GM18502 (cell line): ENCODE data around the gene MTHFD1.

Experiments
- ATAC-seq: cut with Tn5 transposase; IDR thresholded peaks from one replicate; pipeline ENCODE4 v1.9.1; 2021; ENCODE audit warnings: mild to moderate bottlenecking; ENCODE audit not compliant: unreplicated experiment, poor library complexity

Gene MTHFD1

DNA sequence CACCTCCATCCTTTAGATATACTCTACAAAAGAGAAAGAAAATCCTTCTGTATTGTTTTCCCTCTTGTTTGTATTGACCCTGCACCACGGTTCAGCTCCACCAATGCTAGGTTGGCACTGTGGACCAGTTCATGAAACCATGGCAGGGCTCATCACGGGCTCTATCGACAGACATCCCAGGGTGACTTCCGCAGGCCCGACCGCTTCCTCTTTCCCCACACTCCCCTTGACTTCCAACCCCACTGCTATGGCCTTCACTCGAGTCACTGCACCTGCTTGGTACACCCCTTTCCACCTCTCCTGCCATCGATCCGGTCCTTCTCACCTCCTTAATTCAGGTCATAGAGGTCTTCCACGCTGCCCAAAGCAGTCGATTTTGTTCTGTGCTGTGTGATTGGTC is 56.0 kb downstream of the MTHFD1 start:
- ATAC-seq = no peak

DNA sequence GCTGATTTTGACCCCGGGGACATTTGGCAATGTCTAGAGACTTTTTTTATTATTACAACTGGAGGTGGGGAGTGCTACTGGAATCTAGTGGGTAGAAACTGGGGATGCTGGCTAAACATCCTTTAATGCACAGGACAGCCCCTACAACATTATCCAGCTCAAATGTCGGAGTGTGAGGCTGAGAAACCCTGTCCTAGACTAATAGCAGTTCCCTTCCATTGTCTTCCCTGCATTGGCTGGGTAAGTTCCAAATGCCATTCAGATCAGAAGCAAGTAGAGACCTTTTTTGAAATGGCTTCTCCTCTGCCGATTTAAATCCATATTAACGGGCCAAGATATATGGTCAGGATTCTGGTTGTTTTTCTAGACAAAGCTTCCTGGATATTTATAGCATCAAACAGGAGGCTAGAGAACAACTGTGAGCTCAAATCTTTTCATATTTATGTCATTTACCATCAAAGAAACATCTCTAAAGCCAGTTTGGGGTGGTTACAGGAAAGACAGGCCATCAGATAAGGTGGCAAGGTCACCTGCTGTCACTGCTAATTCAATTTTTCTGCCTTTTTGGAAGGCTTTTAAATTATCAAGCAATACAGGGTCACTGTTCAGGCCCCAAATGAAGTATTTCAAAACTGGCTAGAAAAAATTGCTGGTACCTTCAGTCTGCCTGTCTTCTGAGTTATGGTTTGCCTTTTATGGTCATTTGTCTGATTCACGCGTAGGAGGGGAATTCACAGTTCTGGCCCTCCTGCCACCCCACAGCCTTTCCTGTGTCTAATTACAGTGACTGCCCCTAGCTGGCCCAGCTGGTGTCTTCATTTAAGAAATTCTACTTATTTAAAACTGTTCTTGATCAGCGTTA is 57.1 kb downstream of the MTHFD1 start:
- peak; percentile 97 for ATAC-seq

DNA sequence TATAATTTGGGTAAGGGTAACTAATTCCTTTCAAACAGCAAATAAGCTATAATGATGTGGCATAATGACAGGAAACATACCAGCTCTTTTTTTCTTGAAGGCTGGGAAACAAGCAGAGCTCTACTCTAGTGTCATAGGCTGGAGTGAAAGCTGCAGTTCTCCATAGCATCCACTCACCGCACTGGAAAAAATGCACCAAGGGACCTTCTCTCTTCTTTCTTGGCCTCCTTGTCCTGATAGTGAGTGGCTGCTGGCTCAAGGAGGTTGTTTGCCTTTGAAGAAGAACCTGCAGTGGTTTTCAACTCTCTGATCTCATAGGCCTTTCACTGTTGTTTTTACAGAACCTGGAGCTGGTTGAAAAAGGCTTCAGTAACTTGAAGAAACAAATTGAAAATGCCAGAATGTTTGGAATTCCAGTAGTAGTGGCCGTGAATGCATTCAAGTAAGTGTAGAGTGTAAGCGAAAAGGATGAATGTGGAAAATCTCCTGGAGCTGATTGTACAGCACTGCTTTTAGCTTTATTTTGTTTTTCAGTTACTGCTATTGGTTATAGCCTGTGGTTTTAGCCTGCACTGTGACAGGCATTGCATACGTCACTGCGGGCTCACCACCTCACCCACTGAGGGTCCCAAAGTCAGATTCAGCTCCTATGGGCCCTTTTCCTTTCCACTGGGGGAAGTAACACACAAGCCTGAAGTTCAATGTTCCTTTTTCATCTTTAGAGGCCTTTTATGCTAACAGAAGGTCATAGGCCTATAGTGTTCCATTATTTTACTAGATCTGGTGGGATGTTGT is 59.9 kb downstream of the MTHFD1 start:
- ATAC-seq = no peak

DNA sequence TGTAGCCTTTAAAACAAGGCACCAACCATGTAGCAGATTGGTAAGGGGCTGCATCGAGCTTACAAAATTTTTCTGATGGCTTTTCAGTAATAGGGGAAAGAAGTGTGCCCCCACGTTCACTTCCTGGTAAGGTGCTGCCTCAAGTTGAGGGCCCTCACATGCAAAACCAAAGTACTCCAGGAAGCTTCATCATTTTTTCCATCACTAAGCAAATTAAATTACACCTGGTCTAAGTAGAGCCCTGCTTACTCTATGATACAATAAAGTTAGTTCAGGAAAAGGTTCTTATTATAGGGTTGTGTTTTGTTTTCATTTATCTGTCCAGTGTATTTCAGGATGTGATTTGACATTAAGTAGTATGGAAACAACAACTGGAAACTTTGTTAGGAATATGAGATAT is 62.1 kb downstream of the MTHFD1 start:
- ATAC-seq = no peak

DNA sequence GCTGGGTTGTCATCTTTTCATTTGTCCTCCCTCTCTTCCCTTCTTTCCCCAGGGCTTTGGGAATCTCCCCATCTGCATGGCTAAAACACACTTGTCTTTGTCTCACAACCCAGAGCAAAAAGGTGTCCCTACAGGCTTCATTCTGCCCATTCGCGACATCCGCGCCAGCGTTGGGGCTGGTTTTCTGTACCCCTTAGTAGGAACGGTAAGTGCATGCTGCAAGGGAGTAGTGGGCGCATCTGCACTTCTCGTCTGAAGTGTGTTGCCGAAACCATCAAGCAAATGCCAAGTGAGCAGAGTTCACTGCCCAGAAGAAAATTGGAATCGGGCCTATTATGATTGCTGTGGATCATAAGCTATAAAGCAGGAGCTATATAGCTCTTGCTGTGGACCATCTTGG is 66.5 kb downstream of the MTHFD1 start:
- ATAC-seq = no peak

DNA sequence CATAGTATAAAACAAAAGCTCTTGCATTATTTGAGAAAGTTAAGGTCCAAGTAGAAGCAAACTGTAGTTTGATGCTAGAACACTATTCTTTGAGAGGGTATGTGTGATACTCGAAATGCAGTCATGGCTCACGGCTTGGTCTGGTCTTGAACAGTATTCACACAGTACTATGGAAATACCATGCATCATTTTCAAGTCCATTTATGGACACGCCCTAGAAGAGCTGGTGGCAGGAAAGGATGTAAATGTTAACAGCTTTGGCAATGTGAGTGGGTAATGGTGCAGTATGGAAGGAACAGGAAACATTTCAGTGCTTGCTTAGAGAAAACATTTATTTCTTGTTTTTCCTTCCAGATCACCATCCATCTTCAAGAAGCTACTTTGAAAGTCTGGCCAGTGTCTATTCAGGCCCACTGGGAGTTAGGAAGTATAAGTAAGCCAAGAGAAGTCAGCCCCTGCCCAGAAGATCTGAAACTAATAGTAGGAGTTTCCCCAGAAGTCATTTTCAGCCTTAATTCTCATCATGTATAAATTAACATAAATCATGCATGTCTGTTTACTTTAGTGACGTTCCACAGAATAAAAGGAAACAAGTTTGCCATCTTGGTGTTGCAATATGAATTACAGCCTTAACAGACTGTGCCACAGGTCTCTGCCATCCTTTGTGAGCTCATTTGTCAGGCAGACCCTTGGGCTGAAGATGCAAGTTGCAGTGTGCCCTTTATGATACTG is 71.4 kb downstream of the MTHFD1 start:
- ATAC-seq = no peak

DNA sequence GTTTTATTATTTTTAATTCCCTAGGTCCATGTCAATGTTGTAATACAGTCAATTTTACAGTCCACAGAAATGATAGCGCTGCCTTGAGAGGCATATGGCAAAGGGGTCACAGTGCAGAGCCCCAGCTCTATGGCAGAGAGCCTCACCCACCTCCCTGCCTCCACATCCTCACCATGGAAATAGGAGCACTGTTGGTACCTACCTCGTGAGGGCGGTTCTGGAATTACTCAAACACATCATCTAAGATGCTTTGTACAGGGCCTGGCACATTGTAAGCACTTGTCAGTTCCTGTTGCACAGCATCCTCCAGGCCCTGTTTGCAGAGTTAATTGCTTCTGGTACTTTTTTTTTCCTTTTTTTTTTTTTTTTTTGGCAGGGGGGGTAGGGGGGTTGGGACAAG is 73.1 kb downstream of the MTHFD1 start:
- no peak for ATAC-seq

DNA sequence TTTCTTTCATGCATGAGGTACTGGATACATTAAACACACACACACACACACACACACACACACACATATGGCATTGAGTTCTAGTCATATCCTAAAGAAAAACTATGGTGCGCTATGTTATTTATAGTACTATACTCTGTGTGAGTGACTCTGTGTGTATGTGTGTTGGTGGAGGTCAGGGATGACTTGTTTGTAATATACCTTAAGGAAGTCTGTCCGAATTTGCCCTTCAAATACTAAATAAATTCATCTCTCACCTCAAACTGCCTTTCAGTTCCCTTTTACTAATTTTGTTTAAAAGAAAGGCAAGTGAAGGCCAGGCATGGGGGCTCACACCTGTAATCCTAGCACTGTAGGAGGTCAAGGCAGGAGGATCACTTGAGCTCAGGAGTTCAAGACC is 75.0 kb downstream of the MTHFD1 start:
- ATAC-seq = no peak

DNA sequence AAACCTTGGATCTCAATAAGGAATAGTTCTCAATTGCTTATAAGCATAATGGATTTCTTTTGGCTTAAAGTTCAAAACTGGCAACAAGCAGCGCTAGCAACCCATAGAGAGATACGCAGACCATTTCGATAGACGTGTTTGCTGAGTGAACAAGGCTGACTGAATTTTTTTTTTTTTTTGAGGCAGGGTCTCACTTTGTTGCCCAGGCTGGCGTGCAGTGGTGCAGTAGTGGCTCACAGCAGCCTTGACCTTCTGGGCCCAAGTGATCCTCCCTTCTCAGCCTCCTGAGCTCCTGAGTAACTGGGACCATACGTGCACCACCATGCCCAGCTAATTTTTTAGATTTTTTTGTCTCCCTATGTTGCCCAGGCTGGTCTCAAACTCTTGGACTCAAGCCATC is 75.7 kb downstream of the MTHFD1 start:
- no peak for ATAC-seq

DNA sequence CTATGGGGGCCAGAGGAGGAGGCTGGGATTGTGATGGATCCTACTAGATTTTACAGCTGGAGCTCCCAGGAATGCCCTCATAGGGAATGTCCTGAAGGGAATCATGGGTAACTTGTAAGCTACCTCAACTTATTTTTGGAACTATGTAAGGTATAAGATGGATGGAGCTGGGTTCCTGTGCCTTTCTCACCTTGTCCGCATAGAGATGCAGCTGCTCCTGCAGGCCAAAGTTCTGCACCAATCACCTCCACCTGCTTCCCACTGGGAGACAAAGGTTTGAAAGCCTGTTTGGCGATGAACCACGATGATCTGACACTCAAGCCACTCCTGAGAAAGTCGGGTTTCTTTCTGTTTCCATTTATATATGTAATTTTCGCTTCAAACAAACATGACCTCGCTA is 76.5 kb downstream of the MTHFD1 start:
- ATAC-seq = no peak

DNA sequence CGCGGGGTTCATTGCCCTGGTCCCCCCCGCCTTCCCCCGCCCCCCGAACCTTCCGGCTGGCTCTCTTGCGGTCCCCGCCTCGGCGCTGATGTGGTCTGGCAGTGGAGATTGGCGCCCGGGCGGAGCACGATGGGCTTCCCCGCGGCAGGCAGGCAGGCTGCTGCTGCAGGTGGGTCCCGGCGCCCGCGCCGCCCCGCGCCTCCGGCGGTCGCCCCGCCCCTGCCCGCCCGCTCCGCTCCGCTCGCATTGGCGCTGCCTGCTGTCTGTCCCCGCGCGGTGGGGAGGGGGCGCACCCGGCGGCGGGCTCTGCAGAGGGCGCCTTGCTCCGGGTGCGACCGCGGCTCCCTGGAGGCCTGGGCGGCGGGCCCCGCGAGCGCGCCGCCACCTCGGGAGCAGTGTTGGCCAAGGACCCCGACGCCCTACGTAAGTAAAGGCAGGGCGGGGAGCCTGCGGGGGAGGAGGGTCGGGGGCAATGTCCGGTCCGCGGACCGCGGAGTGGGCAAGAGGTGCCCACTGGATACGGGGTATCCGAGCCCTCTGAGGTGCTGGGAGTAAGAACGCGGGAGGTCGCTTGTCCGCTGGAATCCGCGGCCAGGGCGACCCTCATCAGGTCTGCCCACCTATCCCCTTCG is 77.2 kb downstream of the MTHFD1 start, which contains the start of gene AKAP5:
Gene AKAP5 (plus strand): TSS at position 309 of the 632 bp plus-strand sequence. CDS start 2,896 bp downstream, outside the sequence.
- ATAC-seq = peak; percentile 74

DNA sequence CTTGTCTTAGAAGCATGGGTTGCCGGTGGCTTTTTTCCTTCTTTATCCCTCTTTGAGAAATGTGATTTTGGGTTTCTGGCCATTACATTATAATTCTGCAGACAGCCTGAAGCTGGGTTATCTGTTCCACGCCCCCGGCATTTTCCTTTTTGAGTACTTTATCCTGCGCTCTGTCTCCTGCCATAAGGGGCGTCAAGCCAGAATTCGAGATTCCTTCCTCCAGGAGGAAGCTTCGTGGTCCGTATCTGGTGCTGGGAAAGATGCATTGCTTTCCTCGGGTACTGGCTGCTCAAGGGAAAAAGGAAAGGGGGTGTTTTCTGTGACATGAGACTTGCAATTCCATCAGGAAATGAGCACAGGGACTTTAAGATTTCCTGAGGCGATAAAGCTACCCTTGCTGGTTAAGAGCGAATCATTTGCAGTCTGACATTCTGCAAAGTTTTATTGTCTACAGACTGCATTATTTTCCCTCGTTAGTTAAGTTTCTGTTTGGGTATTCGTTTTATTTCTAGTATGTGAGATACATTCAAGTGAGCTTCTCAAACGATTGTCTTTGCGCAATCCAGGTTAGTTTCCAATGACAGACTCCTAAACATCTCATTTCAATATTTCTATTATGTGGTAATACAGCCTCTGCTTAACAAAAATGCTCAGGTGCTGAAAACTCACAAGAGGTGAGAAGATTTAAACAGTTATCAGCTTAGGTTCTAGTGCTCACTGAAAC is 77.8 kb downstream of the MTHFD1 start:
- ATAC-seq = peak; percentile 7

DNA sequence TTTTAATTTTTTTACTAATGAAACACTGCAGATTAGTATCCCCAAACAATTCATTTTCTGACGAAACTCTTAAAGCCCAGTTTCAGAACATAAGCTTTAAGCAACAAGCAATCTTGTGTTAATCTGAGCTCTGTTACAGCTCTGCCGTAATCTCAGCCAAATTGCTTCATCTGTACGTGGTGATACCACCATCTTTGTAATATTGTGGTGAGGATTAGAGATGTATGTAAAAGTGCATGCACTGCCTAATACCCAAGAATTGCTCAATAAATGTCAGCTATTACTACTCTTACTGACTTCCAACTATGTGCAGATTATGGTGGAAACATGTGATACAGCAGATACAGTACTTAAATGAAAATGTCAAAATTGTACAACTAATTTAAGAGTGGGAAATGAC is 78.9 kb downstream of the MTHFD1 start:
- no peak for ATAC-seq

DNA sequence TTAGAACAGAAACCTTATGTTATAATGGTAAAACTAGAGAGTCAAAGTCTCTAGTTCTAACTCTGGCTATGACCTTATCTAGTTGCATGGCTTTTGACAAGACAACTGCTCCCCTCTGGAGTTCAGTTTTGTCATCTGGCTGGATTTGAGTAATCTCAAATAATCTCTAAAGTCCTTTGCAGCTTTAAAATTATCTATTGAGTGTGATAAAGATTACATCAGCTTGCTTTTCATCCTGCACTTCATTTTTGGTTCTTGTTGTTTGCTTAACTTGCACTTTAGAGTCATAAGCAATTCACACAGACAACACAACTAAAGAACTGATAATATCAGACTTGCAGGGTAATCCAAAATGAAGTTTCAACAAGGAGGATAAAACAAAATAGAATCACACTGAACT is 79.4 kb downstream of the MTHFD1 start:
- no peak for ATAC-seq

DNA sequence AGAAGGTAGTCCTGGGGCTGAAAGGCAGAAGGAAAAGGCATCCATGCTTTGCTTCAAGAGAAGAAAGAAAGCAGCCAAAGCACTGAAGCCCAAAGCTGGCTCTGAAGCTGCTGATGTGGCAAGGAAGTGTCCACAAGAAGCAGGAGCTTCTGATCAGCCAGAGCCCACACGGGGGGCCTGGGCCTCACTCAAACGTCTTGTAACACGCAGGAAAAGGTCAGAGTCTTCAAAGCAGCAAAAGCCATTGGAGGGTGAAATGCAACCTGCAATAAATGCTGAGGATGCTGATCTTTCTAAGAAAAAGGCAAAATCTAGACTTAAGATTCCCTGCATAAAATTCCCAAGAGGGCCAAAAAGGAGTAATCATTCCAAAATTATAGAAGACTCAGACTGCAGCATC is 80.3 kb downstream of the MTHFD1 start:
- no peak for ATAC-seq

DNA sequence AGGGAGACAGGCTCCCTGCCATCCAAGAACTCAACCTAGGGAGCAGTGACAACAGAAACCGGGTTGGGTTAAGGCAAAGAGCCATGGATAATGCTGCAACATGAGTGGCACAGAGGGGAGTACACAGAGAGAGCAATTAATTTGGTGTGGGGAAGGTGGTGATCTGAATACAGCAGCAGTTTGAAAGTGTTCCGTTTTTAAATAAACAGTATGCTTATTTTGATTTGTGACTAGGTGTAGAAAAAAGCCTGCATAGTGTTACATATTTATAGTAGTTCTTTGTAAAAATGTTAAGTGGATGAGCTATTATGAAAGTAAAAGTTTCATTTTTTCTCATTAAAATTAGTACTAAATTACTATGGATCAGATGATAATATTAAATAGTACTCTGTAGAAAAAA is 85.9 kb downstream of the MTHFD1 start:
- ATAC-seq = no peak

DNA sequence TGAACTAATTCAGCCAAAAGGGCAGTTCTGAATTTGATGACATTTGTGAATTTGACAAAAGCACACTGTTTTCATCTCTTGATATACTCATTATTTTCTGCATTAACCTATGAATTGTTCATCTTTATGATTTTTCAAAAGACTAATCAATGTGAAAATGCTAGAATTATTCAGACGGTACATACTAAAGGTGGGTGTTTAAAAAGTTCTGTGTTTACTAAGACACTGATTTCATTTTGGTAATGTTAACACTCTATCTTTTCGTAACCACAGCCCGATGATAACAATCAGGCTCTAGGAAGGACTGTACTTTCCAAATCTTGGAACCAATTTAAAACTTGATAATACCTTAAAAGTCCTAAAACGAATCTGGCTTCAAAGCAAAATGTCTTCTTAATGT is 86.5 kb downstream of the MTHFD1 start:
- ATAC-seq = no peak

DNA sequence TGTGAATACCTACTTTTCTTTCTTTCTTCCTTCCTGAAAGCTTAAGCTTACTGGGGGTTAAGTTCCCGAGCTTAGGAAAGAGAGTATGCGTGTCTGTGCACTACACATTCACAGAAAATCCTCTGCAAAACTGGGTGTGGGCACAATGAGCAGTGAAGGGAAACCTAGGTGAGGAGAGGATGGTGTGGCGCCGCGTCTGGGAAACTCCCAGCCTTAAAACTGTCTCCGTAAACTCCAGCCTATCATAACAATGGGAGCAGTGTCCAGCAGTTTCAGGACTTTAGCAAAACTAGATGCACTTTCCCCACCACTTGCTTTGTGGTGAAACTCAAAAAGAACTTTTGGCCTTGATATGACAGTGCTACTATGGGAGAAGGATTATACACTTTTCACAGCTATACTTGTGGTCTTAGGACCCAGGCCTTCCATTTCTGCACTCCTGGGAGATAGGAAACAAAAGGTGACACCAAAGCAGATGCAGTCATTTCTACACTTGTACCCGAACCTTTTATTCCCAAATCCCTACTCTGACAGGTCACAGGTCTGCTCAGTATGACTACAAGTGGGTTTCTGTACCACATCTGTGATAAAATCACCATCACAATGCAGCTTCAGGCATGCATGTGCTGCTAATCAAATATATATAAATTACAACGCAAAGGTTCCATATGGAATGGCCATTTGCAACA is 87.6 kb downstream of the MTHFD1 start:
- no peak for ATAC-seq

DNA sequence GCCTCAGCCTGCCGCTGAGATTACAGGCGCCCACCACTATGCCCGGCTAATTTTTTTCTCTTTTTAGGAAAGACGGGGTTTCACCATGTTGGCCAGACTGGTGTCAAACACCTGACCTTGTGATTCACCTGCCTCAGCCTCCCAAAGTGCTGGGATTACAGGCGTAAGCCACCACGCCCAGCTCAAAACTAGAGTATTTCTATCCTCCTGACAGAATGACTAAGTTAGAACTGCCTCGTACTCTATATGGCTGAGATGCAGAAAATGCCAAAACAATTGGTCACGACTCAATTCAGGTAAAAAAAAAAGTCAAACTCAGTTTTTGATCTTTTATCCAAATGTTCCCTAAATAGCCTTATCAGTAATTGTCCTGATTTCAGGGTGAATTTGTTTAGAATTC is 88.3 kb downstream of the MTHFD1 start:
- no peak for ATAC-seq
